Measurements from ENCODE around the gene MAFG. TPM values are rescaled to one million over a fixed set of nuclear protein-coding genes. Genes with fewer than 3 reads are reported as not detected.
A peak's percentile ranks its signal among the peaks of the same experiment; 100 is the strongest.
"Not testable (repeated sequence)": the region's sequence is repeated elsewhere in the genome, so short reads cannot be mapped to it uniquely, and the experiment has no call there.

Gene MAFG
- total RNA-seq, 1 donor from 2014 or later: 29.7 TPM

GRCh38 chr17:81924557-81925532, 2.7 kb downstream of the MAFG start:
- no peak for DNase-seq (ENCODE audit: low spot score)

GRCh38 chr17:81923302-81924260, 4.0 kb downstream of the MAFG start:
- no peak for DNase-seq (ENCODE audit: low spot score)

GRCh38 chr17:81922566-81923301, 4.8 kb downstream of the MAFG start:
- no peak for DNase-seq (ENCODE audit: low spot score)

GRCh38 chr17:81921996-81922565, 5.5 kb downstream of the MAFG start:
- DNase-seq (ENCODE audit: low spot score): no peak

GRCh38 chr17:81921537-81921862, 6.0 kb downstream of the MAFG start:
- no peak for DNase-seq (ENCODE audit: low spot score)

GRCh38 chr17:81920612-81921536, 6.7 kb downstream of the MAFG start:
- DNase-seq (ENCODE audit: low spot score): no peak

- no peak for DNase-seq (ENCODE audit: low spot score)
Observed at GRCh38 chr17:81918832-81919545, 8.5 kb downstream of the MAFG start.

- DNase-seq (ENCODE audit: low spot score): not testable (repeated sequence)
Observed at GRCh38 chr17:81918333-81918669, 9.2 kb downstream of the MAFG start.

GRCh38 chr17:81917565-81918332, 9.8 kb downstream of the MAFG start, which contains the start of gene SIRT7:
Gene SIRT7 (minus strand): TSS chr17:81918176. CDS start chr17:81918131, 45 bp downstream.
- peak; percentile 95 for DNase-seq (ENCODE audit: low spot score)

GRCh38 chr17:81916234-81917001, 11.1 kb downstream of the MAFG start:
- DNase-seq (ENCODE audit: low spot score): no peak

GRCh38 chr17:81915331-81915730, 12.2 kb downstream of the MAFG start:
- DNase-seq (ENCODE audit: low spot score): no peak

- DNase-seq (ENCODE audit: low spot score): no peak
Observed at GRCh38 chr17:81914103-81914850, 13.3 kb downstream of the MAFG start.

GRCh38 chr17:81913394-81914102, 14.0 kb downstream of the MAFG start:
- DNase-seq (ENCODE audit: low spot score): no peak

- no peak for DNase-seq (ENCODE audit: low spot score)
Observed at GRCh38 chr17:81912441-81913309, 14.9 kb downstream of the MAFG start.

GRCh38 chr17:81911969-81912368, 15.6 kb downstream of the MAFG start:
- no peak for DNase-seq (ENCODE audit: low spot score)

Measured in mesenteric fat pad (tissue), 1 donor.